Trophoblast cell (in vitro differentiated cells and primary cell): ENCODE measurements around the gene UGCG.
"Not testable (repeated sequence)": the region's sequence is repeated elsewhere in the genome, so short reads cannot be mapped to it uniquely, and the experiment has no call there.

Experiments used
- DNase-seq, 2 donors: peaks; one replicate each; pipeline ENCODE4 v3.0.0-alpha.2; 2016
- H2AFZ ChIP-seq: 2 replicates; pipeline ENCODE4 v1.6.1; 2013; ENCODE audit warnings: low read length, moderate library complexity, mild to moderate bottlenecking; ENCODE audit not compliant: insufficient read depth, poor library complexity
- H2AK5ac ChIP-seq: 2 replicates; pipeline ENCODE4 v1.6.1; 2013; ENCODE audit warnings: mild to moderate bottlenecking, low read length
- H2BK120ac ChIP-seq: 2 replicates; pipeline ENCODE4 v1.6.1; 2013; ENCODE audit warnings: low read length, mild to moderate bottlenecking, moderate library complexity; ENCODE audit not compliant: insufficient read depth, poor library complexity
- H2BK12ac ChIP-seq: 2 replicates; pipeline ENCODE4 v1.6.1; 2013; ENCODE audit warnings: mild to moderate bottlenecking, low read length, moderate library complexity
- H2BK5ac ChIP-seq: 2 replicates; pipeline ENCODE4 v1.6.1; 2013; ENCODE audit warnings: low read length, low read depth, moderate library complexity, mild to moderate bottlenecking; ENCODE audit not compliant: poor library complexity
- H3K14ac ChIP-seq: 2 replicates; pipeline ENCODE4 v1.6.1; 2013; ENCODE audit warnings: mild to moderate bottlenecking, low read length
- H3K18ac ChIP-seq: 2 replicates; pipeline ENCODE4 v1.6.1; 2013; ENCODE audit warnings: mild to moderate bottlenecking, low read length
- H3K23ac ChIP-seq: 2 replicates; pipeline ENCODE4 v1.6.1; 2013; ENCODE audit warnings: low read length
- H3K27ac ChIP-seq: 2 replicates; pipeline ENCODE4 v1.5.1; 2013; ENCODE audit warnings: low read depth, mild to moderate bottlenecking, inconsistent platforms, low read length, moderate library complexity
- H3K27me3 ChIP-seq: 2 replicates; pipeline ENCODE4 v1.6.1; 2013; ENCODE audit warnings: inconsistent platforms, mild to moderate bottlenecking, low read length, moderate library complexity; ENCODE audit not compliant: insufficient read depth
- H3K36me3 ChIP-seq, 2 experiments: 1 replicate in 1 of 2; 2 replicates in 1 of 2; pipeline ENCODE4 v1.6.1; 2013; ENCODE audit warnings: low read length in 2 of 2, mild to moderate bottlenecking in 2 of 2, moderate library complexity in 1 of 2; ENCODE audit not compliant: insufficient read depth in 2 of 2, control insufficient read depth in 1 of 2
- H3K4ac ChIP-seq: 2 replicates; pipeline ENCODE4 v1.6.1; 2013; ENCODE audit warnings: low read depth, mild to moderate bottlenecking, low read length, moderate library complexity
- H3K4me1 ChIP-seq, 2 experiments: 1 replicate in 1 of 2; 2 replicates in 1 of 2; pipeline ENCODE4 v1.6.1; 2013; ENCODE audit warnings: low read length in 2 of 2, mild to moderate bottlenecking in 2 of 2, moderate library complexity in 1 of 2; ENCODE audit not compliant: insufficient read depth in 2 of 2, control insufficient read depth in 1 of 2
- H3K4me2 ChIP-seq: 2 replicates; pipeline ENCODE4 v1.6.1; 2013; ENCODE audit warnings: inconsistent platforms, mild to moderate bottlenecking, low read length, moderate library complexity
- H3K4me3 ChIP-seq: 2 replicates; pipeline ENCODE4 v1.5.1; 2013; ENCODE audit warnings: mild to moderate bottlenecking, low read depth, low read length, inconsistent platforms
- H3K79me1 ChIP-seq: one replicate; pipeline ENCODE4 v1.6.1; 2013; ENCODE audit warnings: low read length
- H3K79me2 ChIP-seq: 2 replicates; pipeline ENCODE4 v1.6.1; 2013; ENCODE audit warnings: low read length, mild to moderate bottlenecking; ENCODE audit not compliant: control insufficient read depth, insufficient read depth, poor library complexity
- H3K9ac ChIP-seq: 2 replicates; pipeline ENCODE4 v1.6.1; 2013; ENCODE audit warnings: mild to moderate bottlenecking, low read length
- H3K9me3 ChIP-seq: 2 replicates; pipeline ENCODE4 v1.6.1; 2013; ENCODE audit warnings: low read depth, mild to moderate bottlenecking, control low read depth, inconsistent platforms, low read length; ENCODE audit not compliant: insufficient read depth
- H4K12ac ChIP-seq: 2 replicates; pipeline ENCODE4 v1.6.1; 2013; ENCODE audit warnings: low read depth, mild to moderate bottlenecking, low read length, moderate library complexity
- H4K8ac ChIP-seq: 2 replicates; pipeline ENCODE4 v1.6.1; 2013; ENCODE audit warnings: low read depth, mild to moderate bottlenecking, low read length, moderate library complexity
- H4K91ac ChIP-seq: one replicate; pipeline ENCODE4 v1.6.1; 2013; ENCODE audit warnings: low read depth, mild to moderate bottlenecking, low read length, moderate library complexity
- WGBS: extraction: QIAGEN DNeasy Blood & Tissue Kit; methylation state at CpG from one replicate; pipeline ENCODE4 v1.1.7; 2013; ENCODE audit warnings: missing lambda C conversion rate; ENCODE audit not compliant: insufficient read length, insufficient coverage; ENCODE audit errors: extremely low coverage; 5-methylcytosine and 5-hydroxymethylcytosine counted together

Gene UGCG

GRCh38 chr9:111900858-111901612 is 4.4 kb downstream of the UGCG start:
- no peak overlapping the region for H3K18ac ChIP-seq
- no peak for DNase-seq
- WGBS = no CpG with 5 or more reads among the region's 15 CpGs
- H3K23ac ChIP-seq = no peak overlapping the region
- H3K4ac ChIP-seq = peak overlapping the region; percentile 78
- no peak overlapping the region for H2AK5ac ChIP-seq
- H4K12ac ChIP-seq = no peak overlapping the region
- H3K79me2 ChIP-seq = peaks cover 10% of the 10 kb centered on the region
- H3K27me3 ChIP-seq = no peaks in the 10 kb centered on the region
- no peak overlapping the region for H3K9ac ChIP-seq
- no peak overlapping the region for H3K4me2 ChIP-seq
- H3K27ac ChIP-seq = no peak overlapping the region
- no peak overlapping the region for H2BK5ac ChIP-seq
- H3K79me1 ChIP-seq = peaks cover 10% of the 10 kb centered on the region
- H3K14ac ChIP-seq = no peak overlapping the region
- H3K36me3 ChIP-seq = no peaks in the 10 kb centered on the region
- H4K8ac ChIP-seq = no peak overlapping the region
- no peak overlapping the region for H2BK120ac ChIP-seq
- H4K91ac ChIP-seq = no peak overlapping the region
- H3K9me3 ChIP-seq = no peaks in the 10 kb centered on the region
- H3K4me1 ChIP-seq = peaks cover 2 to 8% of the 10 kb centered on the region in 2 experiments
- H2BK12ac ChIP-seq = no peak overlapping the region
- no peak overlapping the region for H2AFZ ChIP-seq
- H3K4me3 ChIP-seq = no peak overlapping the region

- H3K4me1 ChIP-seq = peaks cover 2 to 7% of the 10 kb centered on the region in 2 experiments
- H3K9me3 ChIP-seq = no peaks in the 10 kb centered on the region
- peaks cover 2% of the 10 kb centered on the region for H3K79me2 ChIP-seq
- H3K4me2 ChIP-seq = no peak overlapping the region
- H3K27me3 ChIP-seq = no peaks in the 10 kb centered on the region
- H4K12ac ChIP-seq = no peak overlapping the region
- peak overlapping the region; percentile 29 for H3K4ac ChIP-seq
- no peak overlapping the region for H3K4me3 ChIP-seq
- no peak overlapping the region for H4K91ac ChIP-seq
- no peak overlapping the region for H4K8ac ChIP-seq
- peak in 1 of 2 donors; percentile 40 for DNase-seq
- H3K18ac ChIP-seq = no peak overlapping the region
- H3K36me3 ChIP-seq = no peaks in the 10 kb centered on the region
- WGBS = no CpG with 5 or more reads among the region's 8 CpGs
- H2BK120ac ChIP-seq = no peak overlapping the region
- no peak overlapping the region for H2AK5ac ChIP-seq
- H3K14ac ChIP-seq = no peak overlapping the region
- no peak overlapping the region for H2BK12ac ChIP-seq
- no peak overlapping the region for H3K23ac ChIP-seq
- H2BK5ac ChIP-seq = no peak overlapping the region
- H3K79me1 ChIP-seq = no peaks in the 10 kb centered on the region
- H2AFZ ChIP-seq = no peak overlapping the region
- H3K9ac ChIP-seq = no peak overlapping the region
- no peak overlapping the region for H3K27ac ChIP-seq
Measured at GRCh38 chr9:111902391-111903139, 6.0 kb downstream of the UGCG start.

- not testable (repeated sequence) for H4K12ac ChIP-seq, H3K14ac ChIP-seq, H4K8ac ChIP-seq, H3K79me1 ChIP-seq, H3K36me3 ChIP-seq, H3K4me3 ChIP-seq, H3K9ac ChIP-seq, H2AFZ ChIP-seq, H3K27ac ChIP-seq, DNase-seq, H3K4me1 ChIP-seq, H3K27me3 ChIP-seq, H3K18ac ChIP-seq, H3K79me2 ChIP-seq, H3K9me3 ChIP-seq, H2BK120ac ChIP-seq, H2BK5ac ChIP-seq, H3K23ac ChIP-seq, H3K4me2 ChIP-seq, H3K4ac ChIP-seq, H2BK12ac ChIP-seq, H4K91ac ChIP-seq, H2AK5ac ChIP-seq
- WGBS = no CpG with 5 or more reads among the region's 8 CpGs
Measured at GRCh38 chr9:111903535-111903934, 6.9 kb downstream of the UGCG start.

- Histone ChIP-seq H2BK120ac (no peak overlapping the region), H3K4me2 (no peak overlapping the region), H4K91ac (no peak overlapping the region), H2BK12ac (no peak overlapping the region), H4K8ac (no peak overlapping the region), H2AK5ac (no peak overlapping the region), H3K18ac (no peak overlapping the region), H2BK5ac (no peak overlapping the region), H3K4ac (no peak overlapping the region), H3K14ac (no peak overlapping the region), H3K79me2 (peaks cover 2% of the 10 kb centered on the region), H3K4me3 (no peak overlapping the region), H3K27ac (no peak overlapping the region), H3K9ac (no peak overlapping the region), H3K9me3 (no peaks in the 10 kb centered on the region), H3K36me3 (no peaks in the 10 kb centered on the region), H3K79me1 (no peaks in the 10 kb centered on the region), H2AFZ (no peak overlapping the region), H4K12ac (no peak overlapping the region), H3K4me1 (peaks cover 2 to 6% of the 10 kb centered on the region in 2 experiments), H3K23ac (no peak overlapping the region), H3K27me3 (no peaks in the 10 kb centered on the region)
- WGBS = no CpG with 5 or more reads among the region's 2 CpGs
- peak; percentile 91 to 97 for DNase-seq
Measured at GRCh38 chr9:111904026-111904425, 7.4 kb downstream of the UGCG start.
